Measurements from ENCODE around the gene TBC1D5.

DNA sequence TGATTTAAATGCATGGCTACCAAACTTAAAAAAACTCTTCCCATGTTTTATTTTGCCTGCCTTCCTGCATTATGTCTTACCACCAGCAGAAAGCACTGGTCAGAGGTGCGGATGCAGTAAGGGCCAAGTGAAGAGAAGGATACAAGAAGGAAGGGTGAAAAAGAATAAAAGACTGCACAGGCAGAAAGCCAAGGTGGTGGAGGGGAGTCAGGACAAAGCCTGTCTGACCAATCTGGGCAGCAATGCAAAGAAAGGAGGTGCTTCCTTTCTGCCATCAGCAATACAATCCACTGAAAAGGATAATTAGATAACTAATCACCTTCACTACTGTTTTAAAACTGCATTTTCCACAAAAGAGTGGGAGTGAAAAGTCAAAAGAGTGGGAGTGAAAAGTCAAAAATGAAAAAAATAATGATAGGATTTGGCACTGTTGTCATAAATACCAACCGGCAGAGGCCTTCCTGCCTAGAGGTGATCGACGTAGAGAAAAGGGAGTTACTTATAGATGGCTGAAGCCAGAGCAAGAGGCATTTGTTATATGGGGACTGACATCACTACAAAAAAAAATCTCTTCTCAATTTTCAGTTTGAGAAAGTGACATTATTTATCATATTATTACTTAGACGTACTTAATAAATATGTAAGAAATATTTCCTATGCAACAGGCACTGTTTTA is 385.3 kb downstream of the TBC1D5 start:
- TF ChIP-seq POLR2AphosphoS5 (IDR thresholded peaks at IDR 0.05; ENCODE audit: low read depth, low read length), result 0 out of 2 replicates have a peak, but pooled peaks have one; percentile 25
- no peak for TF ChIP-seq TAF1 (IDR thresholded peaks at IDR 0.05; ENCODE audit: borderline replicate concordance, insufficient read depth, low read length)
- TF ChIP-seq, protein P1, sequence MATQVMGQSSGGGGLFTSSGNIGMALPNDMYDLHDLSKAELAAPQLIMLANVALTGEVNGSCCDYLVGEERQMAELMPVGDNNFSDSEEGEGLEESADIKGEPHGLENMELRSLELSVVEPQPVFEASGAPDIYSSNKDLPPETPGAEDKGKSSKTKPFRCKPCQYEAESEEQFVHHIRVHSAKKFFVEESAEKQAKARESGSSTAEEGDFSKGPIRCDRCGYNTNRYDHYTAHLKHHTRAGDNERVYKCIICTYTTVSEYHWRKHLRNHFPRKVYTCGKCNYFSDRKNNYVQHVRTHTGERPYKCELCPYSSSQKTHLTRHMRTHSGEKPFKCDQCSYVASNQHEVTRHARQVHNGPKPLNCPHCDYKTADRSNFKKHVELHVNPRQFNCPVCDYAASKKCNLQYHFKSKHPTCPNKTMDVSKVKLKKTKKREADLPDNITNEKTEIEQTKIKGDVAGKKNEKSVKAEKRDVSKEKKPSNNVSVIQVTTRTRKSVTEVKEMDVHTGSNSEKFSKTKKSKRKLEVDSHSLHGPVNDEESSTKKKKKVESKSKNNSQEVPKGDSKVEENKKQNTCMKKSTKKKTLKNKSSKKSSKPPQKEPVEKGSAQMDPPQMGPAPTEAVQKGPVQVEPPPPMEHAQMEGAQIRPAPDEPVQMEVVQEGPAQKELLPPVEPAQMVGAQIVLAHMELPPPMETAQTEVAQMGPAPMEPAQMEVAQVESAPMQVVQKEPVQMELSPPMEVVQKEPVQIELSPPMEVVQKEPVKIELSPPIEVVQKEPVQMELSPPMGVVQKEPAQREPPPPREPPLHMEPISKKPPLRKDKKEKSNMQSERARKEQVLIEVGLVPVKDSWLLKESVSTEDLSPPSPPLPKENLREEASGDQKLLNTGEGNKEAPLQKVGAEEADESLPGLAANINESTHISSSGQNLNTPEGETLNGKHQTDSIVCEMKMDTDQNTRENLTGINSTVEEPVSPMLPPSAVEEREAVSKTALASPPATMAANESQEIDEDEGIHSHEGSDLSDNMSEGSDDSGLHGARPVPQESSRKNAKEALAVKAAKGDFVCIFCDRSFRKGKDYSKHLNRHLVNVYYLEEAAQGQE (IDR thresholded peaks at IDR 0.05; ENCODE audit: insufficient read depth in 1 of 2, low read depth in 2 of 2, low read length in 2 of 2), result no peak
- no peak for TF ChIP-seq SIN3A (IDR thresholded peaks at IDR 0.05; ENCODE audit: borderline replicate concordance, insufficient read depth, low read length)
- no peak for TF ChIP-seq FOXP2 (optimal IDR thresholded peaks at IDR 0.05; ENCODE audit: borderline replicate concordance, extremely low read depth, extremely low read length, insufficient read depth)

All from PFSK-1 (cell line).